ENCODE measurements around the gene A4GNT. TPM values are rescaled to one million over a fixed set of nuclear protein-coding genes. Genes with fewer than 3 reads are reported as not detected.
A peak's percentile ranks its signal among the peaks of the same experiment; 100 is the strongest.

Gene A4GNT
- total and polyA plus RNA-seq, 4 donors: 0.07 to 0.42 (median 0.17) TPM; not detected in 1

- Histone ChIP-seq H3K4me3 (ENCODE audit: low read depth in 1 of 3, low read length in 3 of 3) (no peak overlapping the region), H3K27me3 (ENCODE audit: control insufficient read depth in 4 of 4, insufficient read depth in 4 of 4, low read length in 3 of 4) (no peaks in the 10 kb centered on the region), H3K4me1 (ENCODE audit: control insufficient read depth in 4 of 4, insufficient read depth in 4 of 4, low read length in 3 of 4) (no peaks in the 10 kb centered on the region), H3K9ac (ENCODE audit: low read depth in 1 of 2, low read length in 2 of 2) (no peak overlapping the region), H3K9me3 (ENCODE audit: control insufficient read depth in 4 of 4, low read length in 3 of 4) (no peaks in the 10 kb centered on the region), H3K27ac (ENCODE audit: low read depth in 1 of 2, low read length in 2 of 2) (peak overlapping the region in 1 of 2 donors; percentile 25), H3K36me3 (ENCODE audit: control insufficient read depth in 4 of 4, insufficient read depth in 3 of 4, low read depth in 1 of 4, low read length in 3 of 4) (no peaks in the 10 kb centered on the region)
- TF ChIP-seq ZBTB33 (IDR thresholded peaks at IDR 0.05) (no peak), REST (IDR thresholded peaks at IDR 0.05) (no peak), RXRA (IDR thresholded peaks at IDR 0.05) (no peak), FOXA1 (IDR thresholded peaks at IDR 0.05) (no peak), HNF4G (IDR thresholded peaks at IDR 0.05) (no peak), HNF4A (conservative IDR thresholded peaks at IDR 0.05) (no peak), YY1 (IDR thresholded peaks at IDR 0.05) (no peak), GABPA (IDR thresholded peaks at IDR 0.05 in 1 of 2, conservative IDR thresholded peaks at IDR 0.05 in 1 of 2) (no peak), NR2F2 (IDR thresholded peaks at IDR 0.05) (no peak), MAX (IDR thresholded peaks at IDR 0.05) (no peak), JUND (IDR thresholded peaks at IDR 0.05) (no peak), SP1 (IDR thresholded peaks at IDR 0.05) (no peak), FOXA2 (IDR thresholded peaks at IDR 0.05) (no peak), EGR1 (IDR thresholded peaks at IDR 0.05; ENCODE audit: low read depth in 2 of 2) (no peak), TAF1 (conservative IDR thresholded peaks at IDR 0.05) (no peak)
- WGBS: 69% methylated on average over 5 of the region's 5 CpGs
- no peak for DNase-seq (ENCODE audit: low spot score)
Observed at GRCh38 chr3:138125548-138126221, 6.5 kb downstream of the A4GNT start.

GRCh38 chr3:138124706-138125355 lies 7.4 kb downstream of the A4GNT start:
- WGBS: 81% methylated on average over 10 of the region's 10 CpGs
- no peaks in the 10 kb centered on the region for H3K36me3 ChIP-seq (ENCODE audit: control insufficient read depth in 4 of 4, insufficient read depth in 3 of 4, low read depth in 1 of 4, low read length in 3 of 4)
- no peak overlapping the region for H3K4me3 ChIP-seq (ENCODE audit: low read depth in 1 of 3, low read length in 3 of 3)
- TF ChIP-seq GABPA (IDR thresholded peaks at IDR 0.05 in 1 of 2, conservative IDR thresholded peaks at IDR 0.05 in 1 of 2) (no peak), FOXA1 (IDR thresholded peaks at IDR 0.05) (no peak), JUND (IDR thresholded peaks at IDR 0.05) (no peak), ATF3 (IDR thresholded peaks at IDR 0.05) (no peak), SP1 (IDR thresholded peaks at IDR 0.05) (no peak), NR2F2 (IDR thresholded peaks at IDR 0.05) (no peak), REST (IDR thresholded peaks at IDR 0.05) (no peak), ZBTB33 (IDR thresholded peaks at IDR 0.05) (no peak), TAF1 (conservative IDR thresholded peaks at IDR 0.05) (no peak), MAX (IDR thresholded peaks at IDR 0.05) (no peak)
- no peaks in the 10 kb centered on the region for H3K27me3 ChIP-seq (ENCODE audit: control insufficient read depth in 4 of 4, insufficient read depth in 4 of 4, low read length in 3 of 4)
- H3K9me3 ChIP-seq (ENCODE audit: control insufficient read depth in 4 of 4, low read length in 3 of 4): no peaks in the 10 kb centered on the region
- H3K9ac ChIP-seq (ENCODE audit: low read depth in 1 of 2, low read length in 2 of 2): no peak overlapping the region
- H3K27ac ChIP-seq (ENCODE audit: low read depth in 1 of 2, low read length in 2 of 2): no peak overlapping the region
- no peak for DNase-seq (ENCODE audit: low spot score)
- H3K4me1 ChIP-seq (ENCODE audit: control insufficient read depth in 4 of 4, insufficient read depth in 4 of 4, low read length in 3 of 4): no peaks in the 10 kb centered on the region
